ENCODE results near the gene TCF19.

DNA sequence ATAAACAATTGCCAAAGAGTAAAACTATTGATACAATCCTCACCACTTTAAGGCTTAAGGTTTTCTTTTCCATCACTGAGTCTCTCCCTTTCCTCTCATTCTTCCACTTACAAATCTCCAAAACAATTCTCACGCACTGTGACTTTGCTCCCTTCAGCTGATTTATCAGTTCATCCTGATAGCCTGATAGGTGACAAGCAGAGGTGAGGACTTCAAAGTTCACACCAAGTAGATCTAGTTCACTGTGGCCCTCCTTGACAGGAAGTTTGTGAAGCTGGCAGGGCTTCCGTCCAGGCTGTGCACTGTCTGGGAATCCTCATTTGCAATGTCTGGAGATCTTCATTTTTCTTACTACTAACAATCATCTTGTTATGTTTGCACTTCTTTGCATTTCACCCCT is 47.2 kb downstream of the TCF19 start:
- TF ChIP-seq, protein P1, sequence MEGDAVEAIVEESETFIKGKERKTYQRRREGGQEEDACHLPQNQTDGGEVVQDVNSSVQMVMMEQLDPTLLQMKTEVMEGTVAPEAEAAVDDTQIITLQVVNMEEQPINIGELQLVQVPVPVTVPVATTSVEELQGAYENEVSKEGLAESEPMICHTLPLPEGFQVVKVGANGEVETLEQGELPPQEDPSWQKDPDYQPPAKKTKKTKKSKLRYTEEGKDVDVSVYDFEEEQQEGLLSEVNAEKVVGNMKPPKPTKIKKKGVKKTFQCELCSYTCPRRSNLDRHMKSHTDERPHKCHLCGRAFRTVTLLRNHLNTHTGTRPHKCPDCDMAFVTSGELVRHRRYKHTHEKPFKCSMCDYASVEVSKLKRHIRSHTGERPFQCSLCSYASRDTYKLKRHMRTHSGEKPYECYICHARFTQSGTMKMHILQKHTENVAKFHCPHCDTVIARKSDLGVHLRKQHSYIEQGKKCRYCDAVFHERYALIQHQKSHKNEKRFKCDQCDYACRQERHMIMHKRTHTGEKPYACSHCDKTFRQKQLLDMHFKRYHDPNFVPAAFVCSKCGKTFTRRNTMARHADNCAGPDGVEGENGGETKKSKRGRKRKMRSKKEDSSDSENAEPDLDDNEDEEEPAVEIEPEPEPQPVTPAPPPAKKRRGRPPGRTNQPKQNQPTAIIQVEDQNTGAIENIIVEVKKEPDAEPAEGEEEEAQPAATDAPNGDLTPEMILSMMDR (tag by site-specific recombination; IDR thresholded peaks at IDR 0.05) = no peak
- no peak for TF ChIP-seq ZNF248 (tag by site-specific recombination; IDR thresholded peaks at IDR 0.05)
- no peak for TF ChIP-seq ZNF658 (tag by site-specific recombination; IDR thresholded peaks at IDR 0.05)
- TF ChIP-seq ZNF24 (tag by site-specific recombination; IDR thresholded peaks at IDR 0.05) = no peak
- no peak for TF ChIP-seq ZNF529 (tag by site-specific recombination; IDR thresholded peaks at IDR 0.05; ENCODE audit: insufficient replicate concordance)
- TF ChIP-seq, protein P2, sequence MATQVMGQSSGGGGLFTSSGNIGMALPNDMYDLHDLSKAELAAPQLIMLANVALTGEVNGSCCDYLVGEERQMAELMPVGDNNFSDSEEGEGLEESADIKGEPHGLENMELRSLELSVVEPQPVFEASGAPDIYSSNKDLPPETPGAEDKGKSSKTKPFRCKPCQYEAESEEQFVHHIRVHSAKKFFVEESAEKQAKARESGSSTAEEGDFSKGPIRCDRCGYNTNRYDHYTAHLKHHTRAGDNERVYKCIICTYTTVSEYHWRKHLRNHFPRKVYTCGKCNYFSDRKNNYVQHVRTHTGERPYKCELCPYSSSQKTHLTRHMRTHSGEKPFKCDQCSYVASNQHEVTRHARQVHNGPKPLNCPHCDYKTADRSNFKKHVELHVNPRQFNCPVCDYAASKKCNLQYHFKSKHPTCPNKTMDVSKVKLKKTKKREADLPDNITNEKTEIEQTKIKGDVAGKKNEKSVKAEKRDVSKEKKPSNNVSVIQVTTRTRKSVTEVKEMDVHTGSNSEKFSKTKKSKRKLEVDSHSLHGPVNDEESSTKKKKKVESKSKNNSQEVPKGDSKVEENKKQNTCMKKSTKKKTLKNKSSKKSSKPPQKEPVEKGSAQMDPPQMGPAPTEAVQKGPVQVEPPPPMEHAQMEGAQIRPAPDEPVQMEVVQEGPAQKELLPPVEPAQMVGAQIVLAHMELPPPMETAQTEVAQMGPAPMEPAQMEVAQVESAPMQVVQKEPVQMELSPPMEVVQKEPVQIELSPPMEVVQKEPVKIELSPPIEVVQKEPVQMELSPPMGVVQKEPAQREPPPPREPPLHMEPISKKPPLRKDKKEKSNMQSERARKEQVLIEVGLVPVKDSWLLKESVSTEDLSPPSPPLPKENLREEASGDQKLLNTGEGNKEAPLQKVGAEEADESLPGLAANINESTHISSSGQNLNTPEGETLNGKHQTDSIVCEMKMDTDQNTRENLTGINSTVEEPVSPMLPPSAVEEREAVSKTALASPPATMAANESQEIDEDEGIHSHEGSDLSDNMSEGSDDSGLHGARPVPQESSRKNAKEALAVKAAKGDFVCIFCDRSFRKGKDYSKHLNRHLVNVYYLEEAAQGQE (tag by site-specific recombination; IDR thresholded peaks at IDR 0.05) = no peak
- no peak for TF ChIP-seq ZNF114 (tag by site-specific recombination; IDR thresholded peaks at IDR 0.05)
- no peak for TF ChIP-seq HOXC10 (CRISPR knock-in tag; IDR thresholded peaks at IDR 0.05)
- TF ChIP-seq, protein P3, sequence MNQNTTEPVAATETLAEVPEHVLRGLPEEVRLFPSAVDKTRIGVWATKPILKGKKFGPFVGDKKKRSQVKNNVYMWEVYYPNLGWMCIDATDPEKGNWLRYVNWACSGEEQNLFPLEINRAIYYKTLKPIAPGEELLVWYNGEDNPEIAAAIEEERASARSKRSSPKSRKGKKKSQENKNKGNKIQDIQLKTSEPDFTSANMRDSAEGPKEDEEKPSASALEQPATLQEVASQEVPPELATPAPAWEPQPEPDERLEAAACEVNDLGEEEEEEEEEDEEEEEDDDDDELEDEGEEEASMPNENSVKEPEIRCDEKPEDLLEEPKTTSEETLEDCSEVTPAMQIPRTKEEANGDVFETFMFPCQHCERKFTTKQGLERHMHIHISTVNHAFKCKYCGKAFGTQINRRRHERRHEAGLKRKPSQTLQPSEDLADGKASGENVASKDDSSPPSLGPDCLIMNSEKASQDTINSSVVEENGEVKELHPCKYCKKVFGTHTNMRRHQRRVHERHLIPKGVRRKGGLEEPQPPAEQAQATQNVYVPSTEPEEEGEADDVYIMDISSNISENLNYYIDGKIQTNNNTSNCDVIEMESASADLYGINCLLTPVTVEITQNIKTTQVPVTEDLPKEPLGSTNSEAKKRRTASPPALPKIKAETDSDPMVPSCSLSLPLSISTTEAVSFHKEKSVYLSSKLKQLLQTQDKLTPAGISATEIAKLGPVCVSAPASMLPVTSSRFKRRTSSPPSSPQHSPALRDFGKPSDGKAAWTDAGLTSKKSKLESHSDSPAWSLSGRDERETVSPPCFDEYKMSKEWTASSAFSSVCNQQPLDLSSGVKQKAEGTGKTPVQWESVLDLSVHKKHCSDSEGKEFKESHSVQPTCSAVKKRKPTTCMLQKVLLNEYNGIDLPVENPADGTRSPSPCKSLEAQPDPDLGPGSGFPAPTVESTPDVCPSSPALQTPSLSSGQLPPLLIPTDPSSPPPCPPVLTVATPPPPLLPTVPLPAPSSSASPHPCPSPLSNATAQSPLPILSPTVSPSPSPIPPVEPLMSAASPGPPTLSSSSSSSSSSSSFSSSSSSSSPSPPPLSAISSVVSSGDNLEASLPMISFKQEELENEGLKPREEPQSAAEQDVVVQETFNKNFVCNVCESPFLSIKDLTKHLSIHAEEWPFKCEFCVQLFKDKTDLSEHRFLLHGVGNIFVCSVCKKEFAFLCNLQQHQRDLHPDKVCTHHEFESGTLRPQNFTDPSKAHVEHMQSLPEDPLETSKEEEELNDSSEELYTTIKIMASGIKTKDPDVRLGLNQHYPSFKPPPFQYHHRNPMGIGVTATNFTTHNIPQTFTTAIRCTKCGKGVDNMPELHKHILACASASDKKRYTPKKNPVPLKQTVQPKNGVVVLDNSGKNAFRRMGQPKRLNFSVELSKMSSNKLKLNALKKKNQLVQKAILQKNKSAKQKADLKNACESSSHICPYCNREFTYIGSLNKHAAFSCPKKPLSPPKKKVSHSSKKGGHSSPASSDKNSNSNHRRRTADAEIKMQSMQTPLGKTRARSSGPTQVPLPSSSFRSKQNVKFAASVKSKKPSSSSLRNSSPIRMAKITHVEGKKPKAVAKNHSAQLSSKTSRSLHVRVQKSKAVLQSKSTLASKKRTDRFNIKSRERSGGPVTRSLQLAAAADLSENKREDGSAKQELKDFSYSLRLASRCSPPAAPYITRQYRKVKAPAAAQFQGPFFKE (tag by site-specific recombination; IDR thresholded peaks at IDR 0.05; ENCODE audit: borderline replicate concordance) = no peak
- no peak for TF ChIP-seq ZNF776 (tag by site-specific recombination; IDR thresholded peaks at IDR 0.05; ENCODE audit: borderline replicate concordance)
